ENCODE measurements around the gene CCDC51. TPM values are rescaled to one million over a fixed set of nuclear protein-coding genes. Genes with fewer than 3 reads are reported as not detected.

The CCDC51 gene
- total and polyA plus RNA-seq, 2 donors (not counting 3 experiments of a cell fraction or from before 2014, with no cell fraction given), result 11.2 to 11.3 TPM

- H3K9me1 ChIP-seq (replicated peaks; ENCODE audit: control insufficient read depth, extremely low read depth, insufficient read depth, low read length), result no peaks in the 10 kb centered on the region
- TF ChIP-seq MYC (IDR thresholded peaks at IDR 0.05; ENCODE audit: low read depth, low read length) (no peak), POLR2A (IDR thresholded peaks at IDR 0.05; ENCODE audit: low read depth, low read length) (no peak), FOS (IDR thresholded peaks at IDR 0.05; ENCODE audit: borderline replicate concordance, insufficient read depth, low read length) (no peak), CTCF (IDR thresholded peaks at IDR 0.05; ENCODE audit: extremely low read depth in 1 of 2, insufficient read depth in 1 of 2, low read depth in 1 of 2, low read length in 2 of 2) (no peak), GATA2 (IDR thresholded peaks at IDR 0.05; ENCODE audit: insufficient read depth, insufficient read length, low read depth, low read length) (no peak), POLR2AphosphoS5 (IDR thresholded peaks at IDR 0.05; ENCODE audit: insufficient read depth, low read depth, low read length) (no peak), JUN (IDR thresholded peaks at IDR 0.05; ENCODE audit: borderline replicate concordance, insufficient read depth, insufficient read length, low read depth) (no peak)
- H3K9me3 ChIP-seq (replicated peaks; ENCODE audit: control insufficient read depth, insufficient read depth, low read length), result no peaks in the 10 kb centered on the region
- no peak overlapping the region for H2AFZ ChIP-seq (ENCODE audit: low read depth, low read length)
- no peaks in the 10 kb centered on the region for H3K79me2 ChIP-seq (ENCODE audit: control insufficient read depth, insufficient read depth, low read length)
- DNase-seq (ENCODE audit: low read depth, low spot score), result no peak
- H3K36me3 ChIP-seq (ENCODE audit: control insufficient read depth in 2 of 2, extremely low read depth in 1 of 2, insufficient read depth in 2 of 2, low read length in 2 of 2), result peaks cover 0 to 29% of the 10 kb centered on the region in 2 experiments
- CTCF ChIA-PET, result interaction anchor here (12.6 kb wide), 1 partner anchor 30 kb away, joined by 716 read pairs; no protein-coding TSS in a partner anchor
- H3K9ac ChIP-seq (replicated peaks; ENCODE audit: extremely low read depth, insufficient read depth, low read length), result no peak overlapping the region
- dilution Hi-C loops (cut with MboI; ENCODE audit: extremely low pct_ligation_motif_present, low sequenced_read_pairs) (no loop called here), intact Hi-C loops (cut with micrococcal nuclease) (no loop called here)
- no peaks in the 10 kb centered on the region for H3K27me3 ChIP-seq (ENCODE audit: control insufficient read depth in 2 of 2, insufficient read depth in 2 of 2, low read length in 2 of 2)
- POLR2A ChIA-PET, result no interaction called here
- H3K4me3 ChIP-seq (replicated peaks in 1 of 3; ENCODE audit: insufficient read depth in 1 of 3, low read depth in 1 of 3, low read length in 3 of 3), result no peak overlapping the region
- no peak overlapping the region for H3K27ac ChIP-seq (ENCODE audit: insufficient read depth, low read depth, low read length)
- H4K20me1 ChIP-seq (replicated peaks; ENCODE audit: control insufficient read depth, extremely low read depth, insufficient read depth, low read length), result no peaks in the 10 kb centered on the region
- no TSS peak for BruUV-seq (replicated peaks)
- no peak overlapping the region for H3K4me2 ChIP-seq (ENCODE audit: insufficient read depth, low read length)
- FAIRE-seq, result no peak
- H3K4me1 ChIP-seq (ENCODE audit: control insufficient read depth, extremely low read depth, insufficient read depth, low read length), result peaks cover 10% of the 10 kb centered on the region
Measured at GRCh38 chr3:48405971-48406370, 33.9 kb downstream of the CCDC51 start.
